ENCODE measurements around the gene NEURL1B.

- no peak for TF ChIP-seq CTCF (optimal IDR thresholded peaks at IDR 0.05 in 1 of 3, IDR thresholded peaks at IDR 0.05 in 1 of 3, conservative IDR thresholded peaks at IDR 0.05 in 1 of 3; ENCODE audit: extremely low read depth in 1 of 3, insufficient read depth in 2 of 3, low read length in 3 of 3)
- no peak for TF ChIP-seq EZH2 (IDR thresholded peaks at IDR 0.05; ENCODE audit: low read length)
Observed at GRCh38 chr5:172632346-172633092, 8.5 kb upstream of the NEURL1B start.

Data from keratinocyte (primary cell).